Measurements from ENCODE around the gene DDR2. TPM values are rescaled to one million over a fixed set of nuclear protein-coding genes. Genes with fewer than 3 reads are reported as not detected.
A peak's percentile ranks its signal among the peaks of the same experiment; 100 is the strongest.

Gene DDR2
- polyA plus RNA-seq, 1 of the 3 experiments (the other 2 are of a cell fraction), result 34.0 TPM

DNA sequence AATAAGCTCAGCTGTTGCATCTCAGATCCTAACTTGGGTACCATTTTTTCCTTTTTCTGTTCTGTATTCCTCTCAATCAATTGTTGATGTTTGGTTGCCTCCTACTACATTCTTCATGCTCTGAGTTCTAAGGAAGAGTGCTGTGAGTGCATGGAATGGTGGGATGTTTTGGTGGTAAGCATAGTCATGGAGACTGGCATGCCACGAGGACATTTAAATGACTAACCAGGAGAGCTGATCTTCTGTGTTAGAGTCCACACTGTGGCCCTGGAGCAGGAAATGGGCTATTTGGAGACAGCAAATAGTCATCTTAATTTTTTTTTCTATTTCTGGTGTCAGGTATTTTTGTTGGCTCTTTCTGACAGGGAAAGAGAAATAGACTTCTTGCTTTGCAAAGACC, 88.7 kb downstream of the DDR2 start (continued):
- TF ChIP-seq, protein P1, sequence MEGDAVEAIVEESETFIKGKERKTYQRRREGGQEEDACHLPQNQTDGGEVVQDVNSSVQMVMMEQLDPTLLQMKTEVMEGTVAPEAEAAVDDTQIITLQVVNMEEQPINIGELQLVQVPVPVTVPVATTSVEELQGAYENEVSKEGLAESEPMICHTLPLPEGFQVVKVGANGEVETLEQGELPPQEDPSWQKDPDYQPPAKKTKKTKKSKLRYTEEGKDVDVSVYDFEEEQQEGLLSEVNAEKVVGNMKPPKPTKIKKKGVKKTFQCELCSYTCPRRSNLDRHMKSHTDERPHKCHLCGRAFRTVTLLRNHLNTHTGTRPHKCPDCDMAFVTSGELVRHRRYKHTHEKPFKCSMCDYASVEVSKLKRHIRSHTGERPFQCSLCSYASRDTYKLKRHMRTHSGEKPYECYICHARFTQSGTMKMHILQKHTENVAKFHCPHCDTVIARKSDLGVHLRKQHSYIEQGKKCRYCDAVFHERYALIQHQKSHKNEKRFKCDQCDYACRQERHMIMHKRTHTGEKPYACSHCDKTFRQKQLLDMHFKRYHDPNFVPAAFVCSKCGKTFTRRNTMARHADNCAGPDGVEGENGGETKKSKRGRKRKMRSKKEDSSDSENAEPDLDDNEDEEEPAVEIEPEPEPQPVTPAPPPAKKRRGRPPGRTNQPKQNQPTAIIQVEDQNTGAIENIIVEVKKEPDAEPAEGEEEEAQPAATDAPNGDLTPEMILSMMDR (IDR thresholded peaks at IDR 0.05), result no peak

- no peak overlapping the region for H3K9ac ChIP-seq
- H3K4me3 ChIP-seq (ENCODE audit: low read depth in 2 of 2, low read length in 1 of 2), result no peak overlapping the region
- H3K4me1 ChIP-seq (ENCODE audit: control insufficient read depth in 1 of 2, insufficient read depth in 2 of 2, low read depth in 1 of 2, low read length in 1 of 2), result no peaks in the 10 kb centered on the region; a peak in 1 of 4 replicates
- H3K27ac ChIP-seq (ENCODE audit: low read depth in 2 of 2, low read length in 1 of 2), result peak overlapping the region in 1 of 2 experiments; percentile 48; a peak in 2 of 4 replicates
- no peaks in the 10 kb centered on the region for H3K27me3 ChIP-seq (ENCODE audit: insufficient read depth)
- no peak overlapping the region for H2AFZ ChIP-seq (ENCODE audit: low read depth)
- H3K9me2 ChIP-seq, result no peaks in the 10 kb centered on the region
- CTCF ChIA-PET, result no interaction called here
- POLR2A ChIA-PET, result no interaction called here
- peaks cover 26 to 33% of the 10 kb centered on the region in 2 experiments for H3K36me3 ChIP-seq (replicated peaks in 1 of 2; ENCODE audit: control insufficient read depth in 1 of 2, insufficient read depth in 2 of 2, low read length in 1 of 2)
- H4K20me1 ChIP-seq (ENCODE audit: insufficient read depth), result peaks cover 46% of the 10 kb centered on the region
- DNase-seq, result no peak
- H3F3A ChIP-seq (replicated peaks; ENCODE audit: insufficient read depth), result peaks cover 23% of the 10 kb centered on the region
- TF ChIP-seq MXI1 (IDR thresholded peaks at IDR 0.05; ENCODE audit: low read depth, low read length), result no peak
- TF ChIP-seq JUND (IDR thresholded peaks at IDR 0.05), result no peak
- TF ChIP-seq MEF2A (IDR thresholded peaks at IDR 0.05; ENCODE audit: borderline replicate concordance, low read depth), result no peak
- H3K9me3 ChIP-seq, result no peaks in the 10 kb centered on the region
- H3K79me2 ChIP-seq (ENCODE audit: insufficient read depth), result peaks cover 93% of the 10 kb centered on the region
- H3K4me2 ChIP-seq, result no peak overlapping the region
Measured at GRCh38 chr1:162721471-162721870, 89.2 kb downstream of the DDR2 start.

- Histone ChIP-seq H4K20me1 (ENCODE audit: insufficient read depth) (peaks cover 43% of the 10 kb centered on the region), H3K9ac (no peak overlapping the region), H3K9me2 (no peaks in the 10 kb centered on the region), H3K79me2 (ENCODE audit: insufficient read depth) (peaks cover 90% of the 10 kb centered on the region), H2AFZ (ENCODE audit: low read depth) (no peak overlapping the region), H3K4me2 (no peak overlapping the region), H3F3A (replicated peaks; ENCODE audit: insufficient read depth) (peaks cover 26% of the 10 kb centered on the region), H3K36me3 (replicated peaks in 1 of 2; ENCODE audit: control insufficient read depth in 1 of 2, insufficient read depth in 2 of 2, low read length in 1 of 2) (peaks cover 26 to 33% of the 10 kb centered on the region in 2 experiments), H3K27ac (ENCODE audit: low read depth in 2 of 2, low read length in 1 of 2) (peak overlapping the region in 1 of 2 experiments; percentile 48; a peak in 1 of 4 replicates), H3K4me1 (ENCODE audit: control insufficient read depth in 1 of 2, insufficient read depth in 2 of 2, low read depth in 1 of 2, low read length in 1 of 2) (no peaks in the 10 kb centered on the region; a peak in 1 of 4 replicates), H3K9me3 (no peaks in the 10 kb centered on the region), H3K27me3 (ENCODE audit: insufficient read depth) (no peaks in the 10 kb centered on the region), H3K4me3 (ENCODE audit: low read depth in 2 of 2, low read length in 1 of 2) (no peak overlapping the region)
- ChIA-PET POLR2A (no interaction called here), CTCF (no interaction called here)
- DNase-seq, result no peak
- WGBS (ENCODE audit: low lambda C conversion rate), result 100% methylated on average over 3 of the region's 3 CpGs
- TF ChIP-seq RCOR1 (IDR thresholded peaks at IDR 0.05; ENCODE audit: low read length), result no peak
- TF ChIP-seq FOSL2 (IDR thresholded peaks at IDR 0.05; ENCODE audit: borderline replicate concordance, low read depth), result no peak
- no peak for TF ChIP-seq RAD21 (IDR thresholded peaks at IDR 0.05; ENCODE audit: low read length)
- TF ChIP-seq TAF1 (IDR thresholded peaks at IDR 0.05; ENCODE audit: borderline replicate concordance, low read depth, low read length), result no peak
- no peak for TF ChIP-seq GABPA (IDR thresholded peaks at IDR 0.05; ENCODE audit: low read depth)
- TF ChIP-seq REST (IDR thresholded peaks at IDR 0.05; ENCODE audit: low read depth, low read length), result no peak
- TF ChIP-seq, protein P2, sequence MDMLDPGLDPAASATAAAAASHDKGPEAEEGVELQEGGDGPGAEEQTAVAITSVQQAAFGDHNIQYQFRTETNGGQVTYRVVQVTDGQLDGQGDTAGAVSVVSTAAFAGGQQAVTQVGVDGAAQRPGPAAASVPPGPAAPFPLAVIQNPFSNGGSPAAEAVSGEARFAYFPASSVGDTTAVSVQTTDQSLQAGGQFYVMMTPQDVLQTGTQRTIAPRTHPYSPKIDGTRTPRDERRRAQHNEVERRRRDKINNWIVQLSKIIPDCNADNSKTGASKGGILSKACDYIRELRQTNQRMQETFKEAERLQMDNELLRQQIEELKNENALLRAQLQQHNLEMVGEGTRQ (IDR thresholded peaks at IDR 0.05; ENCODE audit: borderline replicate concordance, low read depth, low read length), result no peak
Measured at GRCh38 chr1:162722036-162722435, 89.8 kb downstream of the DDR2 start.
